GM18858 (cell line): Measurements from ENCODE around the gene SLC9A5.

Experiments
- ATAC-seq: cut with Tn5 transposase; IDR thresholded peaks from one replicate; pipeline ENCODE4 v1.9.1; 2021; ENCODE audit not compliant: unreplicated experiment

Gene SLC9A5

DNA sequence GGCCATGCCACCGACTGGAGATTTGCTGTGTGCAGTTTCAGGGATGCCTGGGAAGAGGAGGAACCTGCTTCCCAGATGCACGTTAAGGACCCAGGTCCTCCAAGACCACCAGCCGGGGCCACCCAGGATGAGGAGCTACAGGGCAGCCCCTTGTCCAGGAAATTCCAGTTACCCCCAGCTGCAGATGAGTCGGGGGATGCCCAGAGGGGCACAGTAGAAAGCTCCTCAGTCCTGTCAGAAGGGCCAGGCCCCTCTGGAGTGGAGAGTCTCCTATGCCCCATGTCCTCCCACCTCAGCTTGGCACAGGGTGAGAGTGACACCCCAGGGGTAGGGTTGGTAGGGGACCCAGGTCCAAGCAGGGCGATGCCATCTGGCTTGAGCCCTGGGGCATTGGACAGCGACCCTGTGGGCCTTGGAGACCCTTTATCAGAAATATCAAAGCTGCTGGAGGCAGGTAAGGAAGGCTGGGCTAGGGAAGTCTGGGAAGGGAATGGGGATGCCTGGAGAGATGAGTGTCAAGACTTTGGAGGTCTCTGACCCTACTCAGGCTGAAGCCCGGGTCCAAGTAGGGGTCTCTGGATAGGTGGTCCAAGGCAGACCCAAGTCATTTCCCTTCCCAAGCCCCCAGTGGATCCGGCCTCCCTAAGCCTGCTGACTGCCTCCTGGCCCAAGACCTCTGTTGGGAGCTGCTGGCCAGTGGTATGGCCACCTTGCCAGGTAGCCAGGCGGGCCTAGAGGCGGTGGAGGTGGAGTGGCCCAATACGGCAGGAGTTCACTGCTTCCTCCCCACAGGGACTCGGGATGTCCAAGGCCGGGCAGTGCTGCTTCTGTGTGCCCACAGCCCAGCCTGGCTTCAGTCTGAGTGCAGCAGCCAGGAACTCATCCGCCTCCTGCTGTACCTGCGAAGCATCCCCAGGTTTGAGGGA, 31.6 kb downstream of the SLC9A5 start:
- ATAC-seq = no peak

DNA sequence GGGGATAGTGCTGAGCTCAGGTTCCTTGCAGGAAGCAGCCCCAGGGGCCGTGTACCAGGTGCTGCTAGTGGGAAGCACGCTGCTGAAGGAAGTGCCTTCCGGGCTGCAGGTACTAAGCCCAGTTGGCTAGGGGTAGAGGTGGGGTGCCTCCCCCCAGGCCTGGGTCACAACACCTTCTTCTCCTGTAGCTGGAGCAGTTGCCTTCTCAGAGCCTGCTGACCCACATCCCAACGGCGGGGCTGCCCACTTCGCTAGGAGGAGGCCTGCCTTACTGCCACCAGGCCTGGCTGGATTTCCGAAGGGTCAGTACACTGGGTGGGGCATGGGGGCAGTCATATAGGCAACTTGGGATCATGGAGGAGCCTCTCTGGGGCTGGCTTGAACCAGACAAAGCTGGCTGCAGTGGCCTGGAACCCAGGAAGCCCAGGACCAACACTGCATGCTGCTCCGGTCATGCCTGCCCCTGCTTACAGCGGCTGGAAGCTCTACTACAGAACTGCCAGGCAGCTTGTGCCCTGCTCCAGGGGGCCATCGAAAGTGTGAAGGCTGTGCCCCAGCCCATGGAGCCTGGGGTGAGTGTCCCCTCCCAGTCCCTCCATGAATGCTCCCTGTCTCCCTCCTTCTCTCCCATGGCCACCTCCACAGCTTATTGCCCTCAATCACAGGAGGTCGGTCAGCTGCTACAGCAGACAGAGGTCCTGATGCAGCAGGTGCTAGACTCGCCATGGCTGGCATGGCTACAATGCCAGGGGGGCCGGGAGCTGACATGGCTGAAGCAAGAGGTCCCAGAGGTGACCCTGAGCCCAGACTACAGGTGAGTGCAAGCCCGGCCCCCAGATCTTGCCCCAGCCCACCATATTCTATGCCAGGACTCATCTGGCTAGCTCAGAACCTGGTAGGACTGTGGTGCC, 33.0 kb downstream of the SLC9A5 start:
- ATAC-seq = no peak

DNA sequence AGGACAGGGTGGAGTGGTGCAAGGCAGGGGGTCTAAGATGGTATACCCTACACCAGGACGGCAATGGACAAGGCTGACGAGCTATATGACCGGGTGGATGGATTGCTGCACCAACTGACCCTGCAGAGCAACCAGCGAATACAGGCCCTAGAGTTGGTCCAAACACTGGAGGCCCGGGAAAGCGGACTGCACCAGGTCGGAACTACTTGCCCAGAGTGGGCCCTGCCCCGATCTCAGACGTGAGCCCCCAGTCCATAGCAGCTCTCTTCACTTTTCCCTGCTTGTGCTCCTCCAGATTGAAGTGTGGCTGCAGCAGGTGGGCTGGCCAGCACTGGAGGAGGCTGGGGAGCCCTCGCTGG, 33.6 kb downstream of the SLC9A5 start:
- no peak for ATAC-seq

DNA sequence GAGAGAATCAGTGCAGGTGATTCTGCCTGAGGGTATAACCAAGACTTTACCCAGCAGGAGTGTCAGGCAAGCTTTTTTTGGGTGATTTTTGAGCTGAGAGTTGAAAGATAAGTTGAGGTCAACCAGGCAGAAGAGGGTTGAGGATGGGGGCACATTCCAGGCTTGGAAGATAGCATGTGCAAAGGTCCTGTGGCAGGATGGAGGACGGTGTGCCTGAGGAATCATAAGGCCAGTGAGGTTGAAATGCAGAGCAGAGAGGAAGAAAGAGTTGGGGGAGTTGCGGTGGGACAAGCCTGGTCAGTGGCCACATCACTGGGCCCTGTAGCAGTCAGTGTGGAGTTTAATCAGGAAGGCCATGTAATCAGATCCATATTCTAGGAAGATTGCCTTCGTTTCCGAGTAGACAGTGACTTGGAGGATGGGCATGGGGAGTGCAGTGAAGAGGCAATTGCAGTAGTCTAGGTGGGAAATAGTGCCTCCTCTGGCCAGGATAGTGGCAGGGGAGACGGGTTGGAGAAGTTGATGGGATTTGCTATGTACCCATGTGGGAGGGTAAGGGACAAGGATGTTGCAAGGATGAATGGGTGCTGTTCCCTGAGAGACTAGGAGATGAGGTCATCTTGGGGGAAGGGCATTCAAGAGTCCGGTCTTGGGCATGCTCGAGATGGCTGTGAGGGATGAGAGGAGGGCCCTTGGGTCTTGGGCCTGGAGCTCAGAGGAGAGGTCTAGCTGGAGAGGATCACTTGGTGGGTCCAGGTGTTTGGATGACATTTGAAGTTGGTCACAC, 34.5 kb downstream of the SLC9A5 start:
- no peak for ATAC-seq

DNA sequence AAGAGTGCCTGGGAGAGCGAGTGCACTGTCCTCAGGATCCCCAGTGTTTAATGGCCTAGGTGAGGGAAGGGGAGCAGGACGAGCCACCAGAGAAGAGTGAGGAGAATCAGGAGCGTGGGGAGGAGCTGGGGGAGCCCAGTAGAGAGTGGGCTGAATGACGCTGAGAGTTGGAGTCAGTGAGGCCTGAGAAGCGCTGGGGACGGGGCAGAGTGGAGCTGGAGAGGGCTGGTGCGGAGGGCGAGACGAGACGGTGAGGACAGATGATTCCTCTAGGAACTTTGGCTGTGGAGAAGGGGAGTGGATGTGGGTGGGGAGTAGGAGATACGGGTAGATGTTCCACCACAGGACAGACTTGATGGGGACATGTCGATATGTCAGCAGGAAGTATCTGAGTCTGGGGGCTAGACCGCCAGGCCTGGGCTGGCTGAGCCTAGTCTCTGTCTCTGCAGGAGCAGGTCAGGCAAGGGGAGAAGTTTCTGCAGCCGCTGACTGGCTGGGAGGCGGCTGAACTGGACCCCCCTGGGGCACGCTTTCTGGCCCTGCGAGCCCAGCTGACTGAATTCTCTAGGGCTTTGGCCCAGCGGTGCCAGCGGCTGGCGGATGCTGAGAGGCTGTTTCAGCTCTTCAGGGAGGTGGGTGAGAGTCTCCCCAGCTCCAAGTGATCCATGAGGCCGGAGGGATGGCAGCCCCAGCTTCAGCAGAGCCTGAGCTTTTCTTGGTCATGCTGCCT, 35.2 kb downstream of the SLC9A5 start:
- no peak for ATAC-seq

DNA sequence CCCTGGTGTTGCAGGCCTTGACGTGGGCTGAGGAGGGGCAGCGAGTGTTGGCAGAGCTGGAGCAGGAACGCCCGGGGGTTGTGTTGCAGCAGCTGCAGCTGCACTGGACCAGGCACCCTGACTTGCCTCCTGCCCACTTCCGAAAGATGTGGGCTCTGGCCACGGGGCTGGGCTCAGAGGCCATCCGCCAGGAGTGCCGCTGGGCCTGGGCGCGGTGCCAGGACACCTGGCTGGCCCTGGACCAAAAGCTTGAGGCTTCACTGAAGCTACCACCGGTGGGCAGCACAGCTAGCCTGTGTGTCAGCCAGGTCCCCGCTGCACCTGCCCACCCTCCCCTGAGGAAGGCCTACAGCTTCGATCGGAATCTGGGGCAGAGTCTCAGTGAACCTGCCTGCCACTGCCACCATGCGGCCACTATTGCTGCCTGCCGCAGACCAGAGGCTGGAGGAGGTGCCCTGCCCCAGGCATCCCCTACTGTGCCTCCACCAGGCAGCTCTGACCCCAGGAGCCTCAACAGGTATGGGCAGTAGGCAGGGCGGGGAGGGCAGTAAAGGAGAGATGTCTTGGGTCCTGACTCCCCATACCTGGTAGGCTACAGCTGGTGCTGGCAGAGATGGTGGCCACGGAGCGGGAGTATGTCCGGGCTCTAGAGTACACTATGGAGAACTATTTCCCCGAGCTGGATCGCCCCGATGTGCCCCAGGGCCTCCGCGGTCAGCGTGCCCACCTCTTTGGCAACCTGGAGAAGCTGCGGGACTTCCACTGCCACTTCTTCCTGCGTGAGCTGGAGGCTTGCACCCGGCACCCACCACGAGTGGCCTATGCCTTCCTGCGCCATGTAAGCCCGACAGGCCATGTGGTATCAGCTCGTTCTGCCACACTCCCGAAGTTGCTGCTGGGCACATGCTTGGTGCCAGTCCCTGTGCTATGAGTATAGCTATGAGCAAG, 36.2 kb downstream of the SLC9A5 start:
- no peak for ATAC-seq

DNA sequence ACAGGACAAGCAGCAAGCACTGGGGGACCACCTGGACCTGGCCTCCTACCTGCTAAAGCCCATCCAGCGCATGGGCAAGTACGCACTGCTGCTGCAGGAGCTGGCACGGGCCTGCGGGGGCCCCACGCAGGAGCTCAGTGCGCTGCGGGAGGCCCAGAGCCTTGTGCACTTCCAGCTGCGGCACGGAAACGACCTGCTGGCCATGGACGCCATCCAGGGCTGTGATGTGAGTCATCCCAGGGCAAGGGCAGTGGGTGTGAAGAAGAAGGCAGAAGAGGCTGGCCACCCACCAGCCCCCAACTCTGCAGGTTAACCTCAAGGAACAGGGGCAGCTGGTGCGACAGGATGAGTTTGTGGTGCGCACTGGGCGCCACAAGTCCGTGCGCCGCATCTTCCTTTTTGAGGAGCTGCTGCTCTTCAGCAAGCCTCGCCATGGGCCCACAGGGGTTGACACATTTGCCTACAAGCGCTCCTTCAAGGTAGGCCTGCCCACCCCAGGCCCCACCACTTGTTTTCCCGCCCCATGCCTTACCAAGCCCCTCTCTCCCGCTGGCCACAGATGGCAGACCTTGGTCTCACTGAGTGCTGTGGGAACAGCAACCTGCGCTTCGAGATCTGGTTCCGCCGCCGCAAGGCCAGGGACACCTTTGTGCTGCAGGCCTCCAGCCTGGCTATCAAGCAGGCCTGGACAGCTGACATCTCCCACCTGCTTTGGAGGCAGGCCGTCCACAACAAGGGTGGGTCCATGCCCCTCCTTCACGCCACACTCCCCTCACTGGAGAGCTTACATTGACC, 37.9 kb downstream of the SLC9A5 start:
- ATAC-seq = no peak

DNA sequence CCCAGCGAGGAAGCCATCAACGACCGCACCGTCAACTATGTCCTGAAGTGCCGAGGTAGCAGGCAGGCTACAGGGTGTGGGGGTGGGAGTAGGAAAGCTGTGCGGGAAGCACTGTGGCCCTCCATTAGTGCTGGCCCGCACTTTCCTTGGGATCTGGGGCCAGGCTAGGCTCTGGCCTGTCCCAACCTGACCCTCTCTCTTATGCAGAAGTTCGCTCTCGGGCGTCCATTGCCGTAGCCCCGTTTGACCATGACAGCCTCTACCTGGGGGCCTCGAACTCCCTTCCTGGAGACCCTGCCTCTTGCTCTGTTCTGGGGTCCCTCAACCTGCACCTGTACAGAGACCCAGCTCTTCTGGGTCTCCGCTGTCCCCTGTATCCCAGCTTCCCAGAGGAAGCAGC, 39.2 kb downstream of the SLC9A5 start:
- no peak for ATAC-seq

DNA sequence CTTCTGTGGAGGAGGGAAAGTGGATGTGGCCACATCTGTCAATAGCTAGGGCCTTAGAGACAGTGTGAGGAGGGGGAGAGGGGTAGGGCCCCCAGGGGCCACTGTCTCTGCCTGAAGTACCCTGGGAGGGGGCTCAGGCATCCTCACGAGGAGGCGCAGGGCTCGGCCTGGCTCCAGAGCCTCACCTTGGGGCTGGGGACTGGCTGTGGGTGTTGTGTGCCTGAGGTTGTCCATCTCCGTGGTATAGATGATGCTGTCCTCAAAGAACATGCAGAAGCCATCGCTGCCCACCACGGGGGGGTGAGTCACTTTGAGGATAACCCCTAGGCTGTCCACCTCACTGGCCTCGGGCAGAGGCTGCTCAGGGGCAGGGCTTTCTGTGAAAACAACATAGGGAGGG, 42.7 kb downstream of the SLC9A5 start:
- no peak for ATAC-seq

DNA sequence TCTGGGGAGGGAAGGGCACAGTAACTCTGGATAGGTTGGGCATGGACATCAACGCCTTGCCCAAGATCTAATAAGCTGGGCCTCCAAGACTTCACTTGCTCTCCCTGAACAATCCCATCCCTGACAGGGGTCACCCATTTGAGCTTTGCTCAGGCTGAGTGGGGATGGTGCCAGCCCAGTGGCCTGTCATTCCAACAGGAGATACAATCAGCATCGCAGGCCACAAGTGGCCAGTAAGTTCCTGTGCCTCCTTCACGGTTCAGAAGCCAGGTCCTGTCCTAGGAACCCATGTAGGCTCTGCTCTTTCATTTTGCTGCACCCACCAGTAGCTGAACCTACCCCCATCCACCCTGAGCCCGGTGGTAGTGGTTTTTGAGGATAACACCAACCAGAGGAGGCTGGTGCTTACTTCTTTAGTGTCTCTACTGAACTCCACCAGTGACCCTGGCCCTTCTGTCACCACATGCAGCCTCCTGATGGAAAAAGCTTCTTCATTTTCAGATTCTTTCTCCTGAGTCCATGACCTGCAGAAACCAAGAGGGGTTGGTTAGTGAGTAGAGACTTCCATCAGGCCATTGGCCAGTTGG, 45.5 kb downstream of the SLC9A5 start:
- ATAC-seq = no peak

DNA sequence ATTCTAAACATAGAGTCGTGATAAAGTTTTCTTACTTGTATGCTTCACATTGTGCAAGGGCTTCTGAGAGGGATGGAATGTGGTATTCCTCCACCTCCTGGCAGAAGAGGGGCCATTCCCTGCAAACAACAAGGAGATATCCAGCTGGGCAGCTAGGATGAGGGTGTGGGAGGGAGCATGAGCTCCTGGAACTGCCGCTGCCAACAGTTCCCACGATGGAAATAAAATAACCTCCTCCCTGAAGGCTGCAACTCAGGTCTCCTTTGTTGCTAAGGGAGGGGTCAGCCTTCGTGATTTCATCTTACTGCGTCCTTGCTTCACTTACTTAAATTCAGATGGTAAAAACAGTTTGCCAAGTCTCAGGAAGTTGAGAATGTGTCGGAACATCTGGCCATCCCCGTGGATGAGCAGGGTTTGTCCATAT, 46.2 kb downstream of the SLC9A5 start:
- no peak for ATAC-seq

DNA sequence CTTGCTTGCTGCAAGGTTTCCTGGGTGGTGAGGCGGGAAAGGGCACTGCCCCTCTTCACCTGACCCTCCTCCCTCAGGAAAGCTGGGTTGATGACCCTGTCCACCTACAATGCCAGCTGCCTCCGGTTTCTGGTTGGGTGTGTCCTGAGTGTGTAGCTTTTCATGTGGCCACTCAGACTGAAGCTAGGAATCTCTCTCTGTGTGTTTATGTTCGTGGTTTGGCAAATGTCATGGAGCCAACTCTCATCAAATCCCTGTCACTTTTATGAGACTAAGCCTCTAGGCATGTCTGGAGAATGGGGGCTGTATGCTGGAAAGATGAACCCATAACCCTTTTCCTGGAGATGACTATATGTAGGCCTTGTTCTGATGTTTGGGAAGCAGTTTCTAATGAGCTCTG, 47.6 kb downstream of the SLC9A5 start:
- no peak for ATAC-seq

DNA sequence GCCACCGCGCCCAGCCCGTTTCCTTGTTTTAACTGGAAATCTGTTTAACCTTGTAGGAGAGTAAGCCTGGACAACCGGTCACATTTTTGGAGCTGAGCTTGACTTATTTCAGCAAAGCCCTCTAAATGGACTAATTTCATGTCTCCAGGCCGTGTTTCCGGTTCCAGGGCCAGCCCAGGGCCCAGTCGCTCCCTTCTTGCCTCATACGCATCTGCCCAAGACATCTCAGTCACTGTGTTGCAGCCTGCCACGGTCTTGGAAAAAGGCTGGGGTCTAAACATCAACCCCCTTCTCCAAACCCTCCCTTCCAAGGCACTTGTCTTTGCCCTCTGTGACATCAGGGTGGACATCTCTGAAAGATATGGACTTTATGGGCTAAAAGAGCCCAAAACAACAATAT, 49.5 kb downstream of the SLC9A5 start:
- ATAC-seq = no peak

DNA sequence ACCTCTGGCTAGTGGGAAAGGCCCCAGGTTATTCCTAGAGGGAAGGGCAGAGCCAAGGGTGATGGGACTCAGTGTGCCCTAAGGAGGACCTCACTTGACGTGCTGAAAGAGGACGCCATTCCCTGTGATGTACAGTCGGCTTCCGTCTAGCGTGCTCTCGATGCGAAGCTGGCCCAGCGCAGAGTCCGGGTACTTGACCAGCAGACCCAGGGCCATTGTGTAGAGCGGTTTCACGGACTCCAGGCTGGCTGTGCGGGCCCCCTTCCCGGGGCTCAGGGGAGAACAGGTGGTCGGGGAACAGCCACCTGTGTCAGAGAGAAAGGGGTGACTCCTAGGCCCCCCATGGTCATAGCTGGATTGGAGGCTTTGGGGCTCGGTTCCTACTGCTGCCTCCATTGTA, 50.5 kb downstream of the SLC9A5 start:
- no peak for ATAC-seq

DNA sequence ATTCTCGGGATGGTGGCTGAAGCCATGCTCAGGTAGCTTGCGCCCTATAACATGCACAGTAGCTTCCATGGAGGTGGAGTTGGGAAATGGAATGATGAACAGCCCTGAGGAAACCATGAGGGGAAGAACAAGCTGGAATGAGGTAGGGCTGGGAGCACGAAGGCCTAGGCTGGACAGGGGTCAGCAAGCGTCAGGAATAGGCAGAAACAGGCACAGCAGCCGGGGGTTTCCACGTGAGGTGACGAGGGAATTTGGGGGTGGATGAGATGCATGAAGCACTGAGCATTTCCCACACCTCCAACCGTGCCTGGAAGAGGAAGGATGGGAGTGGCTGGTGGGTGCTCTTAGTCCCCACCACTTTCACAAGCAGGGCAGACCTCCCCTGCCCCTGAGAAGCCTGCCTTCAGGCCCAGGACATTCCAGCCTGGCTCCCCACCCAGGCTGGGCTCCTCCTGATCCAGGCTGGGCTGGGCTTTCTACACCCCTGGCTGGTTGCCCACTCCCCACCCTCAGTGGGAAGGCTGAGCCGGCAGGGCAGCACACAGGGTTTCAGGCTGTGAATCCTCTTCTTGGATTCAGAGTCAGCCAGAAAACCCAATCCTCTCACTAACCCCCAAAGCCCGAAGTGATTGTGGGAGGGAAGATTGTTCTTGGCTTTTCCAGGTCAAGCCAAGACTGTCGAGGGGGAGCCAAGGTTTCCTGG, 52.5 kb downstream of the SLC9A5 start:
- no peak for ATAC-seq

DNA sequence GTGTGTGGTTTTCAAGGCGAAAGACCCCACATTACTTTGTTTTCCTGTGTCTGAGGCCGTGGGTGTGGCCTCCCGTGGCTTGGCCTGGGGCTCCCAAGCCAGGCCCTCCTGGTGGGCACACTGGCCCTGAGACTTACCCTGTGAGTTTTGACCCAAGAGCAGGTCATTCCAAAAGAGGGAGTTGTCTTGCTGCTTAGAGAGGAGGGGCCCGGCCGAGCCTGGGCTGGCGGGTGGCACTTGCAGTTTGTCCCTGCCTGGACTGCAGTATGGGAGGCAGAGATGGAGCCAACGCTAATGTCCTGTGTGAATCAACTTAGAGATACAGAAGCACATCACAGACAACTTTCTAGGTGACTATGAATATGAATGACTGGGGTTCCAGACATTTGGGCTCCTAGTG, 53.3 kb downstream of the SLC9A5 start:
- ATAC-seq = no peak

DNA sequence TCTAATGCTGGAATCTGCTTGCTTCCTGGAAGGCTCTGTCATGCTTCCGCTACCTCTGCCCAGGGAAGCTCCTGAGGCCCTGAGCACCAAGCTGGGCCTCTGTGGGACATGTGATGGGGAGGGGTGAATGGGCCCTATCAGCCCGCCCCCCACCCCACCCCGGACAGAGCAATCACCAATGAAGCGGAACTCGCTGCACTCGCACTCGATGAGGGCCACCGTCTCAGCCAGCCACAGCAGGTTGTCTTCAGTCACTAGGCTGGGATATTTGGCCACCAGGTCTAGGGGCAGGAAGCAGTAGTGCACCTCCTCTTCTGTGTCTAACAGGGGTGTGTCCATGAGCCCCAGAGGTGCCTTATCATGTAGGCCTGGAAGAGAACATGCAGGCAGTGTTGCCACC, 54.2 kb downstream of the SLC9A5 start:
- ATAC-seq = no peak

DNA sequence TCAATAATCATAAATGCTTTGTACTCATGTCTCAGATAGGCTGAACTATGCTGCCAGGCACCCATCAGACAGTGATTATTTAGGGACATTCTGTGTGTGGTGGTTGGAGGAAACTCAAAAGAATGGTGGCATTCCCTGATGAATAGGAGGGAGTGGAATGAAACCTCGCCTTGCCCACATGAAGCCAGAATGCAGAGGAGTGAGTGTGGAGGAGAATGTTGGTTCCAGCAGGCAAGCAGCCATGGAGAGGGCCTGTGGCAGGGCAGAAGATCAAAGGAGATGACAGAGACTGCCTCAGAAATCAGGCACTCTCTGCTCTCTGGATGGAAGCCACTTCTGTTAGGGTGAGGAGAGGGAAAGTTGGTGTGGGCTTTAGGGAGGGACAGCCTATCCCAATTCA, 55.2 kb downstream of the SLC9A5 start:
- no peak for ATAC-seq
